Smooth muscle cell (in vitro differentiated cells): ENCODE data around the gene GPRIN2. TPM values are rescaled to one million over a fixed set of nuclear protein-coding genes. Genes with fewer than 3 reads are reported as not detected.
A peak's percentile ranks its signal among the peaks of the same experiment; 100 is the strongest.

ENCODE experiments used
- DNase-seq: peaks from one replicate; lab custom pipeline; 2025; ENCODE audit not compliant: unreplicated experiment; lab: John Stamatoyannopoulos, UW
- H2AFZ ChIP-seq: fragments of 200-600 bp; sonication (generic); 2 replicates; pipeline ENCODE4 v1.6.0; 2016; ENCODE audit warnings: antibody characterized with exemption, low read depth, mild to moderate bottlenecking
- H3F3A ChIP-seq: fragments of 200-600 bp; sonication (generic); 2 replicates; pipeline ENCODE4 v1.6.0; 2017; ENCODE audit warnings: antibody characterized with exemption, low read depth
- H3K27ac ChIP-seq: fragments of 200-600 bp; sonication (generic); 2 replicates; pipeline ENCODE4 v1.5.1; 2016; ENCODE audit warnings: low read depth, mild to moderate bottlenecking
- H3K27me3 ChIP-seq: fragments of 200-600 bp; sonication (generic); 2 replicates; pipeline ENCODE4 v1.6.1; 2016; ENCODE audit warnings: low read depth, mild to moderate bottlenecking
- H3K36me3 ChIP-seq: fragments of 200-600 bp; sonication (generic); 2 replicates; pipeline ENCODE4 v1.5.1; 2016; ENCODE audit warnings: low read depth
- H3K4me1 ChIP-seq: fragments of 200-600 bp; sonication (generic); 2 replicates; pipeline ENCODE4 v1.5.1; 2016; ENCODE audit warnings: low read depth
- H3K4me2 ChIP-seq: fragments of 200-600 bp; sonication (generic); 2 replicates; pipeline ENCODE4 v1.6.0; 2016; ENCODE audit warnings: mild to moderate bottlenecking
- H3K4me3 ChIP-seq: fragments of 200-600 bp; sonication (generic); 2 replicates; pipeline ENCODE4 v1.5.1; 2016; ENCODE audit warnings: mild to moderate bottlenecking
- H3K79me2 ChIP-seq: fragments of 200-600 bp; sonication (generic); 2 replicates; pipeline ENCODE4 v1.6.0; 2016; ENCODE audit warnings: low read depth, mild to moderate bottlenecking
- H3K9ac ChIP-seq: fragments of 200-600 bp; sonication (generic); 2 replicates; pipeline ENCODE4 v1.6.0; 2016; ENCODE audit warnings: low read depth
- H3K9me3 ChIP-seq: fragments of 200-600 bp; sonication (generic); replicated peaks from 2 replicates; pipeline ENCODE4 v1.5.1; 2016; ENCODE audit warnings: low read depth
- H4K20me1 ChIP-seq: fragments of 200-600 bp; sonication (generic); 2 replicates; pipeline ENCODE4 v1.6.0; 2016; ENCODE audit warnings: low read depth
- WGBS: methylation state at CpG from one replicate; pipeline ENCODE4 v1.1.7; 2016; ENCODE audit warnings: low lambda C conversion rate; 5-methylcytosine and 5-hydroxymethylcytosine counted together
- polyA plus RNA-seq: library from polyadenylated mRNA; unstranded; fragments of >200 nt; fragmentation: Nextera tagmentation; extraction: Ambion mirVana; gene quantifications from 2 replicates; pipeline ENCODE4 v1.2.1, GENCODE V29; 2016
- total RNA-seq: library from RNA; depleted of rRNA; stranded (reverse); fragments of >200 nt; gene quantifications from 2 replicates; pipeline ENCODE4 v1.2.3, GENCODE V29; 2014
- TF ChIP-seq, protein P1 (sequence below): fragments of 200-600 bp; sonication (generic); IDR thresholded peaks from 2 replicates; pipeline ENCODE4 v1.5.1; 2017; ENCODE audit warnings: borderline replicate concordance, mild to moderate bottlenecking, antibody characterized with exemption; ENCODE audit not compliant: insufficient read depth, poor library complexity, severe bottlenecking

GPRIN2 gene
- total and polyA plus RNA-seq, 2 experiments from 2014 or later, result 0.54 TPM; not detected in 1

DNA sequence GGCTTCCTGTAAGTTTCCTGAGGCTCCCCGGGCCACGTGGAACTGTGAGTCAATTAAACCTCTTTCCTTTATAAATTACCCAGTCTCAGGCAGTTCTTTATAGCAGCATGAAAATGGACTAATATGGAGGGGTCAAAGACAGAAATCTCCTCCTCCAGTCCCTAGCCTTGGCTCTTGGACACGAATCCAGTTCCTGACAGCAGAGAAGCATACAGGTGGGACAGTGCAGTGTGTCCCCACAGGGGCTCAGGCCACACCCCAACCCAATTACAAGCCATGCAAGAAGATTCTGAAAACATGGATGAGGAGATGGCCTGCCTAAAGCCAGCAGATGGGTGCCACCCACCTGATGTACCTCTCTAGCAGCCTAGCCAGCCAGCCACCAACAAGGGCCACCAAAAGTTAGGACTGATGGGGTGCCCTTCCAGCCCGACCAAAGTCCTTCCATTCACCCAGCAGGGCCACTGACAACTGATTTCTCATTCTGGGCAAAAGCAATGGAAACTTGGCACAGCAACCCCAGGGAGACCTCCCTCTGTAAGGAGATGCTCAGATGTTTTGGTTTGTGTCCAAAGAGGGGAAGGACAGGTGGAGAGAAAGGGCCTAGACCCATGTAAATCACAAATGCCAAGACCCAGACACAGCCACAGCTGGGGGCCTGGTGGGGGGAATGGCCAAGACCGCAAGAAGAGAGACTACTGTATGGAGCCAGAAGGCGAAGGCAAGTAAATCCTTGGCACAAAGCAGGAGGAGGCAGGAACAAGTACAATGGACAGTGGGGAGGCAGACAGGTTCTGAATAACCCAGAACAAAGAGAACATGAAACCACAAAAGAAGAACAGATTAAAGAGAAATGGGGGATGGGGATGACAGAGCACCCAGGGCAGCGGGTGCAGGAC, 13.6 kb downstream of the GPRIN2 start:
- Histone ChIP-seq H4K20me1 (no peaks in the 10 kb centered on the region), H3K4me2 (no peak overlapping the region), H3K36me3 (no peaks in the 10 kb centered on the region), H3K27me3 (peaks cover 5% of the 10 kb centered on the region), H3K79me2 (no peaks in the 10 kb centered on the region), H3K27ac (no peak overlapping the region), H2AFZ (no peak overlapping the region), H3K9me3 (no peaks in the 10 kb centered on the region), H3K4me3 (no peak overlapping the region), H3K4me1 (peaks cover 9% of the 10 kb centered on the region), H3K9ac (no peak overlapping the region), H3F3A (no peaks in the 10 kb centered on the region)
- 85% methylated on average over 7 of the region's 7 CpGs for WGBS
- TF ChIP-seq, protein P1, sequence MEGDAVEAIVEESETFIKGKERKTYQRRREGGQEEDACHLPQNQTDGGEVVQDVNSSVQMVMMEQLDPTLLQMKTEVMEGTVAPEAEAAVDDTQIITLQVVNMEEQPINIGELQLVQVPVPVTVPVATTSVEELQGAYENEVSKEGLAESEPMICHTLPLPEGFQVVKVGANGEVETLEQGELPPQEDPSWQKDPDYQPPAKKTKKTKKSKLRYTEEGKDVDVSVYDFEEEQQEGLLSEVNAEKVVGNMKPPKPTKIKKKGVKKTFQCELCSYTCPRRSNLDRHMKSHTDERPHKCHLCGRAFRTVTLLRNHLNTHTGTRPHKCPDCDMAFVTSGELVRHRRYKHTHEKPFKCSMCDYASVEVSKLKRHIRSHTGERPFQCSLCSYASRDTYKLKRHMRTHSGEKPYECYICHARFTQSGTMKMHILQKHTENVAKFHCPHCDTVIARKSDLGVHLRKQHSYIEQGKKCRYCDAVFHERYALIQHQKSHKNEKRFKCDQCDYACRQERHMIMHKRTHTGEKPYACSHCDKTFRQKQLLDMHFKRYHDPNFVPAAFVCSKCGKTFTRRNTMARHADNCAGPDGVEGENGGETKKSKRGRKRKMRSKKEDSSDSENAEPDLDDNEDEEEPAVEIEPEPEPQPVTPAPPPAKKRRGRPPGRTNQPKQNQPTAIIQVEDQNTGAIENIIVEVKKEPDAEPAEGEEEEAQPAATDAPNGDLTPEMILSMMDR, result no peak
- no peak for DNase-seq

DNA sequence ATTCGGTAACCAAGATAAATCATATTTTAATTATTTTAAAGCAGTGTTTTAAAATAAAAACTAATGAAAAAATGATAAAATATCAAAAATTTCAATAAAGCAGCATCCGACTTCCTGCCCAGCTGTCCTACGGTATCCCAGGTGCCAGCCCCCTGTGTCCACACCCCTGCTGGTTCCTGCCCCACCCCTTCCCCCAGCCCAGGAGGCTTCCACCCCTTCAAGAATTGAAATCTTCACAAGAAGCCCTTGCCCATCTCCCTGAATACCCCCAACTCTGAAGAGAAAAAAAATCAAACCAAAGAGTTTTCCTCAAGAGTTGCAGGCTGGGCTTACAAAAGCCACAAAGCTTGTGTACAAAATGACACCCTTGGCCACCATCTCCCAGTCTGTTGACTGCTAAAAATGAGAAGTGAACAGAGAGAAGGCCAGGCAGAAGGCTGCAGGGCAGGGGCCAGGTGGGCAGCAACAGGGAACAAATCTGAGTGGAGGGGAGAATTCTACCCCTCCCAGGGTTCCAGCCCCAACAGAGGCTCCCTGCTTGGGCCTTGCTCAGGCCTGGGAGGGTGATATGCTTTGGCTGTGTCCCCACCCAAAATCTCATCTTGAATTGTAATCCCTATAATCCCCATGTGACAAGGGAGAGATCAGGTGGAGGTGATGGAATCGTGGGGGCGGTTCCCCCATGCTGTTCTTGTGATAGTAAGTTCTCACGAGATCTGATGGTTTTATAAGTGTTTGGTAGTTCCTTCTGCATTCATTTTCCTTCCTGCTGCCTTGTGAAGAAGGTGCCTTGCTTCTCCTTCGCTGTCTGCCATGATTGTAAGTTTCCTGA, 14.5 kb downstream of the GPRIN2 start:
- no peak overlapping the region for H2AFZ ChIP-seq
- H3K27me3 ChIP-seq, result peaks cover 14% of the 10 kb centered on the region
- H3K9me3 ChIP-seq, result no peaks in the 10 kb centered on the region
- peak overlapping the region; percentile 80 for H3K4me2 ChIP-seq
- H3K36me3 ChIP-seq, result no peaks in the 10 kb centered on the region
- TF ChIP-seq, protein P1, result no peak
- peak overlapping the region; percentile 41 for H3K4me3 ChIP-seq
- peaks cover 9% of the 10 kb centered on the region for H3K4me1 ChIP-seq
- H3K9ac ChIP-seq, result no peak overlapping the region
- 85% methylated on average over 7 of the region's 7 CpGs for WGBS
- no peak overlapping the region for H3K27ac ChIP-seq
- H3K79me2 ChIP-seq, result no peaks in the 10 kb centered on the region
- no peak for DNase-seq
- H3F3A ChIP-seq, result no peaks in the 10 kb centered on the region
- no peaks in the 10 kb centered on the region for H4K20me1 ChIP-seq

DNA sequence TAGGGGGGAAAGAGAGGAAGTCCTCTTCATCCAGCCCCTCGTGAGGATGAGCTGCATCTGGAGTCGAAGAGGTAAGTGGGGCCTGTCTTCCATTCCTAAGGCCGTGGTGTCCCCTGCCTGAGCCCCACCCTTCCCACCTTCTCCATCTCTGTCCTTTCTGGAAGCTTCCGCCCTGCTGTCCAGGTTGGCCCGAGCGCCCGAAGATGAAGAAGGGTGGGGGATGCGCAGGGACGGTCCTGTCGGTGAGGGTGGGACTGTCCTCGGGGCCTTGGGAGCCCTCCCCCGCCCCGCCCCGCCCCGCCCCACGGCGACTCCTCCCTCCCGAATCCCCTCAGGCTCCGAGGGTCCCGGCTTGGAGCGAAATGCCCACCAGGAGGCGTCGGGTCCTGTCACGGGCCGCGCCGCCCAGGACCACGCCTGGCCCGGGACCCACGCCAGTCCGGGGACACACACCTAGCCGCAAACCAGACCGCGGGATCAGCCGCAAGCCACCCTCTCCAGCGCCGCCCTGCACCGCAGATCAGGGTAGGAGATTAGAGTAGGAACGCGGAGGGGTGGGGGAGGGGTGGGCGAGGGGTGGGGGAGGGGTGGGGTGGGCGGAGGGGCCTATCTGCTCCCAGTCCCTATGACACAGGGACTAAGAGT, 15.3 kb downstream of the GPRIN2 start:
- Histone ChIP-seq H2AFZ (no peak overlapping the region), H3K9ac (no peak overlapping the region), H4K20me1 (no peaks in the 10 kb centered on the region), H3K9me3 (no peaks in the 10 kb centered on the region), H3K4me2 (peak overlapping the region; percentile 80), H3K27ac (no peak overlapping the region), H3K27me3 (peaks cover 20% of the 10 kb centered on the region), H3K4me3 (peak overlapping the region; percentile 41), H3F3A (no peaks in the 10 kb centered on the region), H3K4me1 (peaks cover 9% of the 10 kb centered on the region), H3K79me2 (no peaks in the 10 kb centered on the region), H3K36me3 (no peaks in the 10 kb centered on the region)
- no peak for DNase-seq
- 9% methylated on average over 40 of the region's 42 CpGs for WGBS
- TF ChIP-seq, protein P1, result peak; percentile 41
